Measurements from ENCODE around the gene ACD. TPM values are rescaled to one million over a fixed set of nuclear protein-coding genes. Genes with fewer than 3 reads are reported as not detected.

Gene ACD
- total and polyA plus RNA-seq, 2 donors from 2014 or later = 15.2 to 20.0 TPM

- Histone ChIP-seq H3K4me1 (ENCODE audit: control insufficient read depth in 2 of 3, insufficient read depth in 2 of 3, low read depth in 1 of 3, low read length in 3 of 3) (peaks cover 0 to 28% (median 11%) of the 10 kb centered on the region in 3 donors), H3K27ac (ENCODE audit: low read depth in 2 of 2, low read length in 2 of 2) (peak overlapping the region in 1 of 2 donors; percentile 92), H3K9me3 (ENCODE audit: control insufficient read depth in 2 of 3, insufficient read depth in 1 of 3, low read length in 3 of 3) (no peaks in the 10 kb centered on the region), H3K4me3 (ENCODE audit: low read length in 3 of 3) (peak overlapping the region in 2 of 3 donors; percentile 28 to 79), H3K27me3 (ENCODE audit: control insufficient read depth, insufficient read depth, low read length) (no peaks in the 10 kb centered on the region), H3K9ac (ENCODE audit: low read length in 3 of 3) (peak overlapping the region in 1 of 3 donors; percentile 3), H3K36me3 (ENCODE audit: control insufficient read depth in 2 of 3, insufficient read depth in 3 of 3, low read length in 3 of 3) (peaks cover 0 to 3% (median 0%) of the 10 kb centered on the region in 3 donors)
- DNase-seq (peak in 4 of 5 donors; percentile 39 to 87 (median 58)), FAIRE-seq (no peak)
- intact Hi-C loops (cut with DNase I) = no loop called here
- TF ChIP-seq CTCF (IDR thresholded peaks at IDR 0.05; ENCODE audit: borderline replicate concordance, extremely low read depth, insufficient read depth) = no peak
Observed at GRCh38 chr16:67666032-67666551, 6.0 kb upstream of the ACD start.

- Histone ChIP-seq H3K9ac (ENCODE audit: low read length in 3 of 3) (peak overlapping the region in 1 of 3 donors; percentile 3), H3K4me1 (ENCODE audit: control insufficient read depth in 2 of 3, insufficient read depth in 2 of 3, low read depth in 1 of 3, low read length in 3 of 3) (peaks cover 0 to 31% (median 11%) of the 10 kb centered on the region in 3 donors), H3K9me3 (ENCODE audit: control insufficient read depth in 2 of 3, insufficient read depth in 1 of 3, low read length in 3 of 3) (no peaks in the 10 kb centered on the region), H3K36me3 (ENCODE audit: control insufficient read depth in 2 of 3, insufficient read depth in 3 of 3, low read length in 3 of 3) (peaks cover 0 to 3% (median 0%) of the 10 kb centered on the region in 3 donors), H3K27me3 (ENCODE audit: control insufficient read depth, insufficient read depth, low read length) (no peaks in the 10 kb centered on the region), H3K27ac (ENCODE audit: low read depth in 2 of 2, low read length in 2 of 2) (no peak overlapping the region), H3K4me3 (ENCODE audit: low read length in 3 of 3) (peak overlapping the region in 2 of 3 donors; percentile 28 to 79)
- intact Hi-C loops (cut with DNase I) = no loop called here
- DNase-seq = no peak
- FAIRE-seq = no peak
- TF ChIP-seq CTCF (IDR thresholded peaks at IDR 0.05; ENCODE audit: borderline replicate concordance, extremely low read depth, insufficient read depth) = no peak
Observed at GRCh38 chr16:67665598-67665997, 5.5 kb upstream of the ACD start.

- no peak for TF ChIP-seq CTCF (IDR thresholded peaks at IDR 0.05; ENCODE audit: borderline replicate concordance, extremely low read depth, insufficient read depth)
- DNase-seq = no peak
- Histone ChIP-seq H3K36me3 (ENCODE audit: control insufficient read depth in 2 of 3, insufficient read depth in 3 of 3, low read length in 3 of 3) (peaks cover 0 to 3% (median 0%) of the 10 kb centered on the region in 3 donors), H3K4me3 (ENCODE audit: low read length in 3 of 3) (no peak overlapping the region), H3K9ac (ENCODE audit: low read length in 3 of 3) (no peak overlapping the region), H3K9me3 (ENCODE audit: control insufficient read depth in 2 of 3, insufficient read depth in 1 of 3, low read length in 3 of 3) (no peaks in the 10 kb centered on the region), H3K27me3 (ENCODE audit: control insufficient read depth, insufficient read depth, low read length) (no peaks in the 10 kb centered on the region), H3K4me1 (ENCODE audit: control insufficient read depth in 2 of 3, insufficient read depth in 2 of 3, low read depth in 1 of 3, low read length in 3 of 3) (peaks cover 0 to 31% (median 11%) of the 10 kb centered on the region in 3 donors), H3K27ac (ENCODE audit: low read depth in 2 of 2, low read length in 2 of 2) (no peak overlapping the region)
- intact Hi-C loops (cut with DNase I) = no loop called here
- FAIRE-seq = no peak
Observed at GRCh38 chr16:67664871-67665270, 4.8 kb upstream of the ACD start.

Data from kidney (tissue), 14 donors.